Measurements from ENCODE around the gene PRDM13. TPM values are rescaled to one million over a fixed set of nuclear protein-coding genes. Genes with fewer than 3 reads are reported as not detected.

Gene PRDM13
- total RNA-seq, 1 donor from 2014 or later: 0.04 TPM

DNA sequence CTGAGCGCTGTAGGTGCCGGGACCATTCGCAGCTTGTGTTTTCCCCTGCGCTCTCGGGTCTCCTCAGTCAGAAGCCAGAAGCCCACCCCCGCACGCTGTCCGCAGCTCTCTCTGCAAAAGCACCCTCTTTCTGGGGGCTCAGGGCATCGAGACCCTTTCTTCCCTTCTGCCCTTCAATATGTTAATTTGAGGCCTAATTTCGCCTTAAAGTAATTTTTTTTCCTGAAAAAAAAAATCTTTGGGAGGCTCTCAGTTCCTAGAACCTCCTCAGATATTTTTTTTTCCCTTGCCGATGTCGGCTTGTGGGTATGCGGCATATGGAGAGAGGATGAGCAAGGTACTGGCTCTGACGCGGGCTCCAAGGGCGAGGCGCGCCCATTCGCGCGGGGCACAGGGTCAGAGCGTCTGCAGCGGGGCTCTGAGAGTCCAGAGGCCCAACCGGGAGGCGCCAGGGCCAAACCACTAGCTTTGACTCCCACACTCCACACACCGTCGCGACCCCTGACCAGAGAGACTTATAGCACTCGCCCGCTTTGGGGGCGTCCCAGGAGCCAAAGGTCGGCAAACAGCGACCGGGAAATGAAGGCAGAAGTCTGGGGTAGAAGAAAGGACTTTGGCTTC, 893 bp downstream of the PRDM13 start:
- TF ChIP-seq, protein P1, sequence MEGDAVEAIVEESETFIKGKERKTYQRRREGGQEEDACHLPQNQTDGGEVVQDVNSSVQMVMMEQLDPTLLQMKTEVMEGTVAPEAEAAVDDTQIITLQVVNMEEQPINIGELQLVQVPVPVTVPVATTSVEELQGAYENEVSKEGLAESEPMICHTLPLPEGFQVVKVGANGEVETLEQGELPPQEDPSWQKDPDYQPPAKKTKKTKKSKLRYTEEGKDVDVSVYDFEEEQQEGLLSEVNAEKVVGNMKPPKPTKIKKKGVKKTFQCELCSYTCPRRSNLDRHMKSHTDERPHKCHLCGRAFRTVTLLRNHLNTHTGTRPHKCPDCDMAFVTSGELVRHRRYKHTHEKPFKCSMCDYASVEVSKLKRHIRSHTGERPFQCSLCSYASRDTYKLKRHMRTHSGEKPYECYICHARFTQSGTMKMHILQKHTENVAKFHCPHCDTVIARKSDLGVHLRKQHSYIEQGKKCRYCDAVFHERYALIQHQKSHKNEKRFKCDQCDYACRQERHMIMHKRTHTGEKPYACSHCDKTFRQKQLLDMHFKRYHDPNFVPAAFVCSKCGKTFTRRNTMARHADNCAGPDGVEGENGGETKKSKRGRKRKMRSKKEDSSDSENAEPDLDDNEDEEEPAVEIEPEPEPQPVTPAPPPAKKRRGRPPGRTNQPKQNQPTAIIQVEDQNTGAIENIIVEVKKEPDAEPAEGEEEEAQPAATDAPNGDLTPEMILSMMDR (IDR thresholded peaks at IDR 0.05; ENCODE audit: insufficient read depth, low read length, poor library complexity, severe bottlenecking): no peak
- Histone ChIP-seq H3K4me3 (ENCODE audit: low read depth, low read length) (no peak overlapping the region), H3K36me3 (ENCODE audit: control insufficient read depth, insufficient read depth, low read length) (no peaks in the 10 kb centered on the region), H3K27me3 (ENCODE audit: control insufficient read depth, insufficient read depth, low read length) (peaks cover 88% of the 10 kb centered on the region)
- DNase-seq (ENCODE audit: low read depth): no peak

- no peak for DNase-seq (ENCODE audit: low read depth)
- Histone ChIP-seq H3K4me3 (ENCODE audit: low read depth, low read length) (no peak overlapping the region), H3K27me3 (ENCODE audit: control insufficient read depth, insufficient read depth, low read length) (peaks cover 88% of the 10 kb centered on the region), H3K36me3 (ENCODE audit: control insufficient read depth, insufficient read depth, low read length) (no peaks in the 10 kb centered on the region)
- TF ChIP-seq, protein P1 (IDR thresholded peaks at IDR 0.05; ENCODE audit: insufficient read depth, low read length, poor library complexity, severe bottlenecking): no peak
These were observed 1.6 kb downstream of the PRDM13 start for GRCh38 chr6:99608059-99608885.

DNA sequence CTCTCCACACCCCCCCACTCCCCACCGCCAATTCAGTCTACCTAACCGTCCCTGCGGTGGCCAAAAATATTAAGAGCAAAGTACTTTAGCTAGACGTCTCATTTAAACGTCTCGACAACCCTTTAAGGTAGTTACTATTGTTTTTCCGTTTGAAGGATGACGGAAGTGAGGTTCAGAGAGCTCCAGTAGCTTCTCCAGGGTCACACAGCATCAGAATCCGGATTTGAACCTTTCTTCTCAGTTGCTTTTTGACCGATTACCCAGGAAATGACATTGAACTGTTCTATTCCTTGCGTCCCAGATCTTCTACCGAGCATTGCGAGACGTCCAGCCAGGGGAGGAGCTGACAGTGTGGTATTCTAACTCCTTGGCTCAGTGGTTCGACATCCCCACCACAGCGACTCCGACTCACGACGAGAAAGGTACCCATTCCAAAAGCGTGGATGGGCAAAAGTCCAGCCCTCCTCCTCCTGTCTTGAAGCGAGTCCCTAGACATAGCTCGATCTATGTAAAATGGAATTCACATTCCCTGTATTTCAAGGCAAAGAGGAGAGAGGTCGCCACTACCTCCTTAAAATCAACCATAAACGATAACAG, 2.4 kb downstream of the PRDM13 start:
- no peak overlapping the region for H3K4me3 ChIP-seq (ENCODE audit: low read depth, low read length)
- H3K27me3 ChIP-seq (ENCODE audit: control insufficient read depth, insufficient read depth, low read length): peaks cover 88% of the 10 kb centered on the region
- no peaks in the 10 kb centered on the region for H3K36me3 ChIP-seq (ENCODE audit: control insufficient read depth, insufficient read depth, low read length)
- TF ChIP-seq, protein P1 (IDR thresholded peaks at IDR 0.05; ENCODE audit: insufficient read depth, low read length, poor library complexity, severe bottlenecking): no peak
- no peak for DNase-seq (ENCODE audit: low read depth)

GRCh38 chr6:99609905-99610489, 3.4 kb downstream of the PRDM13 start:
- Histone ChIP-seq H3K4me3 (ENCODE audit: low read depth, low read length) (no peak overlapping the region), H3K27me3 (ENCODE audit: control insufficient read depth, insufficient read depth, low read length) (peaks cover 88% of the 10 kb centered on the region), H3K36me3 (ENCODE audit: control insufficient read depth, insufficient read depth, low read length) (no peaks in the 10 kb centered on the region)
- DNase-seq (ENCODE audit: low read depth): no peak
- TF ChIP-seq, protein P1 (IDR thresholded peaks at IDR 0.05; ENCODE audit: insufficient read depth, low read length, poor library complexity, severe bottlenecking): no peak

DNA sequence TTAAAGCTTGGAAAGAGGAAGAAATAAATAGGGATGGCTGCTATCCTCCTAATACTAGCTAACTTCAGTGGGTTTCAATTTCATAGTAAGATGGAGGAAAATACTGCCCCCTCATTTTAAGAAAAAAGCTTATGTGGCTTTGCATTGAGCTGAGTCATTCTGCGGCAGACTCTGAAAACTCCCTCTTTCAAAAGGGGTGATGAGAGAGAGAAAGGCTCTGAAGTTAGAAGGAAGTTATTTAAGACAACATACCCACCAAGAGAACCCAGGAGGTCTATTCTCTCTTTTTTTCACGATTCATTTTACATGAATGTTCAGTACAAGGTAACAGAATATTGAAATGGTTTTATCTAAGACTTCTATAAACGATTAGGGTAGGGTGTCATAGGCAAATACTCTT, 4.5 kb downstream of the PRDM13 start:
- Histone ChIP-seq H3K27me3 (ENCODE audit: control insufficient read depth, insufficient read depth, low read length) (peaks cover 85% of the 10 kb centered on the region), H3K4me3 (ENCODE audit: low read depth, low read length) (no peak overlapping the region), H3K36me3 (ENCODE audit: control insufficient read depth, insufficient read depth, low read length) (no peaks in the 10 kb centered on the region)
- no peak for DNase-seq (ENCODE audit: low read depth)
- TF ChIP-seq, protein P1 (IDR thresholded peaks at IDR 0.05; ENCODE audit: insufficient read depth, low read length, poor library complexity, severe bottlenecking): no peak

Data from kidney epithelial cell (primary cell).